ENCODE data around the gene F3. TPM values are rescaled to one million over a fixed set of nuclear protein-coding genes. Genes with fewer than 3 reads are reported as not detected.

The F3 gene
- total and polyA plus RNA-seq, 9 of the 15 experiments (the other 6 are each of a cell fraction or from before 2014, with no cell fraction given): 0.24 to 0.28 TPM; not detected in 7

DNA sequence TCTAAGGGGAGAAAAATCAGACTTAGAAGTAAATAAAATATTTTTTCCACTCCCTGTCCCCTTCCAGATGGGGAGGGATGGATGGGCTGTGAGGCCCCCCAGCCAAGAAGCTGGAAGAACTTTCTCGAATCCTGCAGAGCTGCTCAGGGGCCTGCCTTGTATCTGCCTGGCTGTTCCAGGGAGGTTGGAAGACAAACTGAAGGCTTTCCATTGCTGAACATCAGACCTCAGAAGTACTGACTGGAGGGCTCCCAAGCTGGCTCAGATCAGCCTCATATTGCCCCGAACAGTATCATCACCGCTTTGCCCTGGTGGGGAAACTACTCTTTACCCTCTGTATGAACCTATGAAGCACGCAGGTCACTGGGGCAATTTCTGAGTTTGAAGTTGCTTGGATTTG, 12.4 kb upstream of the F3 start:
- no peak for TF ChIP-seq MCM2 (IDR thresholded peaks at IDR 0.05; ENCODE audit: low read depth)
- no peak for TF ChIP-seq ETS1 (conservative IDR thresholded peaks at IDR 0.05; ENCODE audit: control insufficient read depth, low read depth, low read length)
- no peak for TF ChIP-seq MTF1 (CRISPR knock-in tag; IDR thresholded peaks at IDR 0.05; ENCODE audit: borderline replicate concordance)
- ATAC-seq (no peak), FAIRE-seq (no peak), DNase-seq (ENCODE audit: extremely low read depth in 1 of 4, low spot score in 3 of 4) (no peak)
- no peak overlapping the region for H2AFZ ChIP-seq (ENCODE audit: low read depth, low read length)
- ChIA-PET CTCF (ENCODE audit: low intra/inter-chr PET ratio) (no interaction called here), POLR2A (no interaction called here)
- H3K4me1 ChIP-seq (replicated peaks in 1 of 2; ENCODE audit: control insufficient read depth in 2 of 2, insufficient read depth in 2 of 2, low read length in 2 of 2): no peaks in the 10 kb centered on the region
- intact Hi-C loops (cut with micrococcal nuclease): no loop called here
- no TSS peak for BruUV-seq (replicated peaks)
- no peaks in the 10 kb centered on the region for H3K36me3 ChIP-seq (ENCODE audit: control insufficient read depth, insufficient read depth, low read length)
- peaks cover 11 to 45% of the 10 kb centered on the region in 2 experiments for H3K27me3 ChIP-seq (ENCODE audit: control insufficient read depth in 2 of 2, insufficient read depth in 2 of 2, low read length in 2 of 2)
- no peaks in the 10 kb centered on the region for H4K20me1 ChIP-seq (replicated peaks; ENCODE audit: control insufficient read depth, insufficient read depth, low read length)
- no peaks in the 10 kb centered on the region for H3K79me2 ChIP-seq (ENCODE audit: control insufficient read depth, insufficient read depth, low read length)
- peaks cover 3% of the 10 kb centered on the region for H3K9me1 ChIP-seq (ENCODE audit: control insufficient read depth, insufficient read depth, low read length)
- WGBS (ENCODE audit: insufficient coverage, low coverage, missing lambda C conversion rate): 0% methylated on average over 4 of the region's 4 CpGs
- no peak overlapping the region for H3K9ac ChIP-seq (ENCODE audit: insufficient read depth in 1 of 2, low read depth in 2 of 2, low read length in 2 of 2)
- in situ Hi-C loops (cut with MboI): no loop called here
- H3K9me3 ChIP-seq (replicated peaks; ENCODE audit: control insufficient read depth, insufficient read depth, low read depth, low read length): no peaks in the 10 kb centered on the region
- no peak overlapping the region for H3K27ac ChIP-seq (ENCODE audit: extremely low read depth, low read depth, low read length)
- H3K4me3 ChIP-seq: no peak overlapping the region
- no peak overlapping the region for H3K4me2 ChIP-seq (ENCODE audit: insufficient read depth, low read length)

DNA sequence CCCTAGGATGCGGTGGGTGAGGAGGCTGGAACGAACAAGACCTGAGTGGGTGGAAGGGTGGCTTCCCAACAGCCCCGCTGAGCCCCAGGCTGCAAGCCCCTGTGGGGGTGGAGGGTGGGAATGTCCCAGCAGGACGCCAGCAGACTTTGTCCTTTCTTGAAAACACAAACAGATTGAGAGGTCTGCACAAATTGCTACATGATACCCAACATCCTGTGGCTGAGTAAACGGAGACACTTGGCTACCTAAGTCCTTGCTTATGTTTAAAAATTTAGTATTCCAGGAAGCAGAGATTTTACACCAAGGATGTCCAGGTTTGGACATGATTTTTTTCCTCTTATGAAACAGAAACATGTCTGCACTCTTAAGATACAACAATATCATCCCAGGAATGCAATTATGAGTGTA, 11.8 kb upstream of the F3 start:
- H3K4me1 ChIP-seq (replicated peaks in 1 of 2; ENCODE audit: control insufficient read depth in 2 of 2, insufficient read depth in 2 of 2, low read length in 2 of 2): no peaks in the 10 kb centered on the region
- no TSS peak for BruUV-seq (replicated peaks)
- no peak for ATAC-seq
- in situ Hi-C loops (cut with MboI): no loop called here
- H3K9me3 ChIP-seq (replicated peaks; ENCODE audit: control insufficient read depth, insufficient read depth, low read depth, low read length): no peaks in the 10 kb centered on the region
- H3K27me3 ChIP-seq (ENCODE audit: control insufficient read depth in 2 of 2, insufficient read depth in 2 of 2, low read length in 2 of 2): peaks cover 11 to 45% of the 10 kb centered on the region in 2 experiments
- TF ChIP-seq, protein P1, sequence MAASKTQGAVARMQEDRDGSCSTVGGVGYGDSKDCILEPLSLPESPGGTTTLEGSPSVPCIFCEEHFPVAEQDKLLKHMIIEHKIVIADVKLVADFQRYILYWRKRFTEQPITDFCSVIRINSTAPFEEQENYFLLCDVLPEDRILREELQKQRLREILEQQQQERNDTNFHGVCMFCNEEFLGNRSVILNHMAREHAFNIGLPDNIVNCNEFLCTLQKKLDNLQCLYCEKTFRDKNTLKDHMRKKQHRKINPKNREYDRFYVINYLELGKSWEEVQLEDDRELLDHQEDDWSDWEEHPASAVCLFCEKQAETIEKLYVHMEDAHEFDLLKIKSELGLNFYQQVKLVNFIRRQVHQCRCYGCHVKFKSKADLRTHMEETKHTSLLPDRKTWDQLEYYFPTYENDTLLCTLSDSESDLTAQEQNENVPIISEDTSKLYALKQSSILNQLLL (CRISPR knock-in tag; IDR thresholded peaks at IDR 0.05; ENCODE audit: borderline replicate concordance): no peak
- FAIRE-seq: no peak
- H3K4me3 ChIP-seq: no peak overlapping the region
- no peak for DNase-seq (ENCODE audit: extremely low read depth in 1 of 4, low spot score in 3 of 4)
- no peak overlapping the region for H2AFZ ChIP-seq (ENCODE audit: low read depth, low read length)
- H3K9ac ChIP-seq (ENCODE audit: insufficient read depth in 1 of 2, low read depth in 2 of 2, low read length in 2 of 2): no peak overlapping the region
- CTCF ChIA-PET (ENCODE audit: low intra/inter-chr PET ratio): no interaction called here
- no peaks in the 10 kb centered on the region for H4K20me1 ChIP-seq (replicated peaks; ENCODE audit: control insufficient read depth, insufficient read depth, low read length)
- POLR2A ChIA-PET: no interaction called here
- H3K36me3 ChIP-seq (ENCODE audit: control insufficient read depth, insufficient read depth, low read length): no peaks in the 10 kb centered on the region
- 0% methylated on average over 5 of the region's 5 CpGs for WGBS (ENCODE audit: insufficient coverage, low coverage, missing lambda C conversion rate)
- no peak overlapping the region for H3K27ac ChIP-seq (ENCODE audit: extremely low read depth, low read depth, low read length)
- no peak overlapping the region for H3K4me2 ChIP-seq (ENCODE audit: insufficient read depth, low read length)
- no peaks in the 10 kb centered on the region for H3K79me2 ChIP-seq (ENCODE audit: control insufficient read depth, insufficient read depth, low read length)
- intact Hi-C loops (cut with micrococcal nuclease): no loop called here
- peaks cover 3% of the 10 kb centered on the region for H3K9me1 ChIP-seq (ENCODE audit: control insufficient read depth, insufficient read depth, low read length)

All from K562 (cell line).